ENCODE measurements around the gene RGS6.

DNA sequence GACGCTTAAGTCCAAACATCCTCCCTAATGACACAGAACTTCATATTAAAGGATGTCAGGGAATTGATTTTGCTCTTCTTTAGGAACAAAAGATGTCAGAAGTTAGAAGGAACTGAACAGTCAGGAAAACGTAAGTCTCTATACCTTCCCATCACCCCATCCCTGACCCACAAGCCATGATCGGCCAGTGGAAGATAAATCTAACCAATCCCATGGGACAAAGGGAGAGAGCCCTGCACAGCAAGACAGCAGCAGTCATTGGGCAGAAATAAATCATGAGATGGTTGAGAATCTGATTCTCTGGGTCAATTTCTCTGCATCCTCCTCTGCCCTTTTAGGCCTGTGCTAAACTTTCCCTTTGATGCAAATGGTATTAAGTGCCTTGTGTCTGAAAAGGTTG, 414.9 kb downstream of the RGS6 start:
- TF ChIP-seq SUZ12 (IDR thresholded peaks at IDR 0.05; ENCODE audit: extremely low read depth, insufficient read depth, insufficient read length) (no peak), YY1 (IDR thresholded peaks at IDR 0.05; ENCODE audit: insufficient read depth, insufficient read length) (no peak)
